NCI-H146 treated with DMSO at 0.1 percent for 48 hours (cell line): ENCODE results near the gene PSMC4.
"Not testable (repeated sequence)": the region's sequence is repeated elsewhere in the genome, so short reads cannot be mapped to it uniquely, and the experiment has no call there.

Experiments
- DNase-seq: peaks from one replicate; lab custom pipeline; 2025; ENCODE audit not compliant: unreplicated experiment; lab: John Stamatoyannopoulos, UW

Gene PSMC4

GRCh38 chr19:39943586-39943985 lies 27.4 kb upstream of the PSMC4 start:
- DNase-seq = no peak

- DNase-seq = no peak
These were observed 24.4 kb upstream of the PSMC4 start for GRCh38 chr19:39946532-39946931.

- no peak for DNase-seq
These were observed 21.8 kb upstream of the PSMC4 start for GRCh38 chr19:39949026-39949747.

GRCh38 chr19:39951065-39951650 lies 19.8 kb upstream of the PSMC4 start:
- DNase-seq = no peak

- DNase-seq = no peak
These were observed 19.3 kb upstream of the PSMC4 start for GRCh38 chr19:39951686-39952085.

GRCh38 chr19:39953915-39954314 lies 17.1 kb upstream of the PSMC4 start:
- DNase-seq = no peak

GRCh38 chr19:39957886-39958285 lies 13.1 kb upstream of the PSMC4 start:
- DNase-seq = not testable (repeated sequence)

GRCh38 chr19:39958942-39959341 lies 12.0 kb upstream of the PSMC4 start:
- DNase-seq = not testable (repeated sequence)

- not testable (repeated sequence) for DNase-seq
These were observed 11.6 kb upstream of the PSMC4 start for GRCh38 chr19:39959407-39959806.

- no peak for DNase-seq
These were observed 7.1 kb upstream of the PSMC4 start for GRCh38 chr19:39963898-39964297.

- DNase-seq = no peak
These were observed 4.3 kb upstream of the PSMC4 start for GRCh38 chr19:39966617-39967016.

- DNase-seq = no peak
These were observed 3.4 kb upstream of the PSMC4 start for GRCh38 chr19:39967561-39967960.

GRCh38 chr19:39968789-39969188 lies 2.2 kb upstream of the PSMC4 start:
- DNase-seq = no peak

GRCh38 chr19:39969266-39969665 lies 1.7 kb upstream of the PSMC4 start:
- no peak for DNase-seq

- DNase-seq = no peak
These were observed 1.1 kb upstream of the PSMC4 start for GRCh38 chr19:39969681-39970424.

- DNase-seq = peak; percentile 72
These were observed 615 bp upstream of the PSMC4 start for GRCh38 chr19:39970425-39970674.

GRCh38 chr19:39971380-39972035 lies 543 bp downstream of the PSMC4 start:
- DNase-seq = no peak

GRCh38 chr19:39974377-39975155 lies 3.6 kb downstream of the PSMC4 start:
- no peak for DNase-seq

GRCh38 chr19:39982883-39983282 lies 11.9 kb downstream of the PSMC4 start:
- no peak for DNase-seq

- DNase-seq = no peak
These were observed 12.8 kb downstream of the PSMC4 start for GRCh38 chr19:39983695-39984300.

- no peak for DNase-seq
These were observed 15.7 kb downstream of the PSMC4 start for GRCh38 chr19:39986643-39987042.
